DMS79 treated with DMSO at 0.1 percent for 48 hours (cell line): Measurements from ENCODE around the gene MEAF6.
"Not testable (repeated sequence)": the region's sequence is repeated elsewhere in the genome, so short reads cannot be mapped to it uniquely, and the experiment has no call there.

ENCODE experiments used
- DNase-seq: peaks from one replicate; lab custom pipeline; 2025; lab: John Stamatoyannopoulos, UW

MEAF6 gene

DNA sequence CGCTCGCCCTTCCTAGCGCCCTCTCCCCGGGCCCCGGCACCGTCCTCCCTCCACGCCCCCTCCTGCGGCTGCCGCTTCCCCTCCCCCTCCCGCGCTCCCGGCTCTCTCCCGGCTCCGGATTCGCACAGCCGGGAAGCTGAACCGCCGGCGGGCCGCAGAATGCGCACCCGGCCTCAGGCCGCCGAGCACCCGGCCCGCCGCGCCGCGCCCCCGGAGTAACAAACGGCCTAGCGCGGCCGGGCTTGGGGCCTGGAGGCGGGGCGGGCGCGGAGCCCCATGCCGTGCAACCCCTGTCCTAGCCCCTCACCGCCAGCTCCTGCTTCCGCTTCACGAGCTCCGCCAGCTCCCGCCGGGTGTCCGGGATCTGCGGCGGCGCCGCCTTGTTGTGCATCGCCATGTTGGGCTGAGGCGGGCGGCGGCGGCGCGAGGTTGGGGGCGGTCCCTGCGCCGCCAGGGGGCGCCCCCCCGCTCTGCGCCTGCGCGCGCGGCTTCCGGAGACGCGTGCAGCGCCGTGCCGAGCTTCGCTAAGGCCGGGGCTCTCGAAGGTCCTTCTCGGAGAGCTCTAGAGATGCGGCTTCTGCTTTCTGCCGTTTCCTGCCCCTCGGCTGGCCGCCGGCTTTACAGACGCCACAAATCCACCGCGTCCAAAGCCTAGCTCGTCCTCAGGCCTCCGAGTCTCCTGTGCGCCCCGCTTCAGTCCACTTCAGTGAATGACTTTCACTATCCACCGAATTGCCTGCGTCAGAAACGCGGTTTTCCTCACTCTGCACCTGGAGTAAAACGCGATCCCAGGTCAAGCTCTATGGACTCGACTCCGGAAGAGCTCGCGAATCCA is at the start of gene MEAF6:
TSS of gene MEAF6 (minus strand) at position 417 of the 835 bp plus-strand sequence. CDS start at position 397, 20 bp downstream.
- peak; percentile 93 for DNase-seq

DNA sequence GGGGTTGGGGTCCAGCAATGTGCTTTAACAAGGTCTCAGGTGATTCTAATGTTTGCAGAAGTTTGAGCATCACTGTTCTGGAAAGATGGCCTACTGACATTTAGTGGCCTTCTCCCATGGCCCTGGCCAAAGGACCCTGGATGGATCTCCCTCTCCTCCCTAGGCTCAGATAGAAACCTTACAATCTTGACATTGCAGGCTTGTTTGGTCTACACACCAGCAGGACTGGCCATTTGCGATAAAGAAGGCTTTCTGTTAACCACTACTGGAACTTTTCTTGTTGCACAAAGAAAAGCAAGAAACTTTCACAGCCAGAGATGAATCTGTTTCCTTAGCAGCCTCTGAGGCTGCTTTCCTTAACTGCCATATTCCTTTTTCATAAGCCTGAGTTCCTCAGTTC is 48.4 kb upstream of the MEAF6 start:
- no peak for DNase-seq

DNA sequence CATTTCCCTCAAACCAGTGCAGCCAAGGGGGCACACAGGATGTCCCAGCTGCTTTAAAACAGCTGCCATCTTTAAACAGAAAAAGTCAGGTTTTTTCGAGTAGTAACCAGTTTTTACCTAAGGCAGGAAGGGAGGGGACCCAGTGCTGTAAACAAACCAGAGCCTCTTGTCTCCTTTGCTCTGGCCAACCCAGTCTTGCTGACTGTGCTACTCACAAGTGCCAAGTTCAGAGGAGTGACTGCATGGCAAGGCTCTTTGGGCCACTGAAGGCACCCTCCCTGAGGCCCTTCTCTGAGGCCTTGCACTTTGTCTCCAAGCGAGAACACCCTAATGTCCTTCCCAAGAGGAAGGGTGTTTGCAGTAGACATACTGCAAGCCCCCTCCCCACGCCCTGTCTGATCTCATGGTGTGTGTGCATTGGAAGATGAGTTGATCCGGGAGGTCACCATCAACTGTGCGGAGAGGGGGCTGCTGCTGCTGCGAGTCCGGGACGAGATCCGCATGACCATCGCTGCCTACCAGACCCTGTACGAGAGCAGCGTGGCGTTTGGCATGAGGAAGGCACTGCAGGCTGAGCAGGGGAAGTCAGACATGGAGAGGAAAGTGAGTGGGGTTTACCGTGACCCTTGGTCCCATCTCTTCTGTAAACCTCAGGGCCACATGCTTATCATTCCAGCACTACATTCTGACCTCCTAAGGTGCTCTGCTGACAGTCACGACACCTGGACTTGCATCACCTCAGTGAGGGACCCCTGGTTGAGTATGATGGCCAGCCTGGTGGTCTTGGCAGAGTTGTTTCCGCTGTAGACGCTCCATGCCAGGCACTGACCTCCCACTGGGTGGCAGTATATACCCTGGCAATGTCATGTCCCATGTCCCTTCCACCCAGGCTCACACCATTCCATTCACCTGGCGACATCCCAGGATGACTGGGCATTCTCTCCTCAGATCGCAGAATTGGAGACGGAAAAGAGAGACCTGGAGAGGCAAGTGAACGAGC is 46.9 kb upstream of the MEAF6 start:
- DNase-seq, result peak; percentile 6

DNA sequence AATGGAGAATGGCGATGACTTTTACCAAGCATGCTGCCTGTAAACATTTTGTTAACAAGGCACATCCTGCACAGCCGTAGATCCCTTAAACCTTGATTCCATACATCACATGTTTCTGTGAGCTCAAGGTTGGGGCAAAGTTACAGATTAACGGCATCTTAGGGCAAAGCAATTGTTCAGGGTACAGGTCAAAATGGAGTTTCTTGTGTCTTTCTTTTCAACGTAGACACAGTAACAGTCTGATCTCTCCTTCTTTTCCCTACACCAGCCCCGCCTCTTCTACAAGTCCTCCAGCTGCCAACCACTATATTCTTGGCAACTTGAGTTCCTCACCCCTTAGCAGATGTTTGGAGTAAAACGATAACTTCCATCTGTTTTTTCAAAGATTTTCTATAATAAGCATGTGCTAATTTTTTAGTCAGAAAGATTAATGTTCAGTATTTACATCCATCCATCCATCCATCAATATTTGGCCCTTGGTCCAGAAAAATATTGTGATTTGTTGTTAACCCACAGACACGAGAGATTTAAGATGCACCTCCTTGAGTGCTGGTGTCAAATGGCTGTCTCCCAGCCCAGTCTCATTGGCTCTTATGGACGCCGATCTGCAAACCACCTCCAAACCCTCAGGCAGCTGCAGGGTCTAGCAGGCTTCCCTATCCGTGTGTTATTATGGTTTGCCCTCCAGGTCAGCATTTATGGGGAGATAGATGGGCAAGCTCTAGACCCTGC is 46.0 kb upstream of the MEAF6 start:
- no peak for DNase-seq

DNA sequence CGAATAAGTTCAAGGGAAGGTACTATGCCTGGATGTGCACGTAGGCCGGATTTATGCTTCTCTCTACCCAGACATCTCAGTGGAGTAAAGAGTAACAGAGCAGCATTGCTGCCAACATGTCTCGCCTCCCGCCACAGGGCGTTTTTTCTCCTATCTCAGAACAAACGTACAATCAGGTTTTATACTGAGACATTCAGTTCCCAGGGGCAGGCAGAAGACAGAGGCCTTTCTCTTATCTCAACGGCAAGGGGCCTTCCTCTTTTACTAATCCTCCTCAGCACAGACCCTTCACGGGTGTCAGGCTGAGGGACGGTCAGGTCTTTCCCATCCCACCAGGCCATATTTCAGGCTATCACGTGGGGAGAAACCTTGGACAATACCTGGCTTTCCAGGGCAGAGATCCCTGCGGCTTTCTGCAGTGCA is 45.4 kb upstream of the MEAF6 start:
- not testable (repeated sequence) for DNase-seq

DNA sequence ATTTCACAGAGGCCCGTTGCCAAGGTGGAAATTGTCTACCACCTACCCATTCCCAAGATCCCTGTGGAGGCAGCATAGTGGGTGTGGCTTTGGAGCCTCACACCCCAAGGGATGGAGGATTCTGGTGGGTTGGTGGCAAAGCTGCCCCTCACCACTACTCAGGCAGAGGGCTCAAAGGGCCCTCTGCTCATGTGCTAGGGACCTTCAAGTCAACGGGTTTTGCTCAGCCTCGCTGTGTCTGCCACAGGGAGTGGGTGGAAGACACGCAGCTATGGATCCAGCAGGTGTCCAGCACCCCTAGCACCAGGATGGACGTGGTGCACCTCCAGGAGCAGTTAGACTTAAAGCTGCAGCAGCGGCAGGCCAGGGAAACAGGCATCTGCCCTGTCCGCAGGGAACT is 44.5 kb upstream of the MEAF6 start:
- DNase-seq, result no peak

DNA sequence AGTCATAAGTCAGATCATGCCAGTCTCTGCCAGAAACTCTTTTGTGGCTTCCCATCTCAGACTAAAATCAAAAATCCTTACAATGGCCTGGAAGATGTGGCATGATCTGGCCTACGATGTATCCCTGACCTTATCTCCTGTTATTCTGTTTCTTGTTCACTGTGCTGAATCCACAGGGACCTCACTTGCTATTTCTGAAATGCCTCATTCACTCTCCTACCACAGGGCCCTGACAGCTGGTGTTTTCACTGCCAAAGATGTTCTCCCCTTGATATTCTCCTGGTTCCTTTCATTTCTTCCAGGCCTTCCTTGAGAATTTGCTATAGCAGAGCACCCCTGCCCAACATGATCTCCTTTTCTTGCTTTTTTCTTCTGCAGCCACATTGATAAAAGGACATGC is 43.8 kb upstream of the MEAF6 start:
- no peak for DNase-seq

DNA sequence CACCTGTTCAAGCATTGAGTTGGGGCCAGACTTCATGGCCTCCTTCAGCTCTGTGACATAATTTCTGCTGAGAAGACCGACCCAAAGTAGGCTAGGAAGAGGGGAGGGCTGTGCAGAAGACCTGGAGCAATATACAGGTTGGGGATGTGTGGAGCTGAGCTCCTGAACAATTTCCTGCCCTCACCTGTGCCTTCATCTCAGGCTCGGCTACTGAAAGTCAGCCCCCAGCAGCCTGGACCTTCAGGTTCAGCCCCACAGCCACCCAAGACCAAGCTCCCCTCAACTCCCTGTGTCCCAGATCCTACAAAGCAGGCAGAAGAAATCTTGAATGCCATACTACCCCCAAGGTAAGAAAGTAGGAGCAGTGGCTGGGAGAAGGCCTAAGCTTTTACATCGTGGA is 42.8 kb upstream of the MEAF6 start:
- DNase-seq, result no peak

DNA sequence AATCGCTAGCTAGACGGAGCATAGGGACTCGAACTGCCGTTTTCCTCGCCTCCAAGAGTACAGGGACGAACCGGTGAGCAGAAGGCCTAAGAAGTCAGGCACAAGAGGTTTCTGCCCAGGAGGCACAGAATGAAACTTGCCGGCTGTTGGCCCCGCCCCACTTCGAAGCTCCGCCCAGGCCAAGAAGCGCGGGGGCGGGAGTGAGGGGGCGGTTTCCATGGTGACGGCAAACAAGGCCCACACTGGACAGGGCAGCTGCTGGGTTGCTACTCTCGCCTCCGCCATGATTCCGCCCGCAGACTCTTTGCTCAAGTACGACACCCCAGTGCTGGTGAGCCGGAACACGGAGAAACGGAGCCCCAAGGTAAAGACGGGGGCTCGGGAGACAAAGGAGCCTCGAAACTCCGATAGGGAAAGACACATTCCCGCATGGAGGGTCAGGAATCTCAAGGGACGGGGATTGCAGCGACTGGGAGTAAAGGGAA is 42.2 kb upstream of the MEAF6 start, which contains the start of gene DNALI1:
TSS of gene DNALI1 (plus strand) at position 229 of the 485 bp plus-strand sequence. CDS start at position 284, 55 bp downstream.
- DNase-seq, result peak; percentile 54

DNA sequence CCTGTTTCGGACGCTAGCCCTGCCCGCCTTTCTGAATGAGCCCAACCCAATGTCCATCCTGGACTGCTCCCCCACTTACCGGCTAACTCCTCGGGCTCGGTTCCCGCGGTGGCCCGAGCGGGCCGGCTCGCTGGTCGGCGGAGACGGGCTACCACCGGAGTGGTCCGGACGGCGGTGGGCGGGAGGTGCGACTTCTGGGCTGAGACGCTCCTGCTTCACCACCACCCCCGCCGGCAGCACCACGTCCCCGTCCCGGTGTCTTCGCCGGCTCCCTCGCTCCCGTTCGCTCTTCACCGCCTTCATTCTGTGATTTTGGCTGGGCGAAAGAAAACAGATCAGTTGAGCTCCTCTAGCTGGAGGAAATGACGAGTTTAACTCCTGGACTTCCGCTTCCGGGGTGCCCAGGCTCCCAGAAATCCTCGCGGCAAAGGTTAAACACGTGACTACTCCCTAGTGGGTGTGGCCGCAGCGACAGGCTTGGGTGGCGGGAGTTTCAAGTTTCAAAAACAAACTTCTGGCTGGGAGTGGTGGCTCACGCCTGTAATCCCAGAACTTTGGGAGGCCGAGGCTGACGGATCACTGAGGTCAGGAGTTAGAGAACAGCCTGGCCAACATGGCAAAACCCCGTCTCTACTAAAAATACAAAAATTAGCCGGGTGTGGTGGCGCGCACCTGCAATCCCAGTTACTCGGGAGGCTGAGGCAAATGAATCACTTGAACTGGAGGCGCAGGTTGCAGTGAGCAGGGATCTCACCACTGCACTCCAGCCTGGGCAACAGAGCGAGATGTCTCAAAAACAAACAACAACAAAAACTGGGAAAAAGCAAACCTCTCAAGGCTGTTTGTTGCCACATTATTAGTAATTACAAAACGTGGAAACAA is 39.6 kb upstream of the MEAF6 start, which contains the start of gene SNIP1:
TSS of gene SNIP1 (minus strand) at position 367 of the 882 bp plus-strand sequence. CDS start at position 303, 64 bp downstream.
- DNase-seq, result peak; percentile 89

DNA sequence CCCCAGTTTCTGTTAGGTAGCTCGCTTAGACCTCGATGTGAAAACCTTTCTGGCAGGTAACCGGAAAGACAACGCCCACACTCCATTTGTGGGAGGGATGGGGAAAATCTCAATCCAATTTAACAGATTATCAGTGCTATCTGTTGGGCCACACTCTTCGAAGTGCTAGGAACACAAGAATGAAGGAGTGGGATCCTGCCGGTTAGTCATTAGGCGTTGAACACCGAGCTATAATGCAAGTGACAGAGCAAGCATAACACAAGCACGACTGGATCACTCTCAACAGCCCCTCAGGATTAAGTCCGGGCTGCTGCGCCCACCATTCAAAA is 39.0 kb upstream of the MEAF6 start:
- no peak for DNase-seq

DNA sequence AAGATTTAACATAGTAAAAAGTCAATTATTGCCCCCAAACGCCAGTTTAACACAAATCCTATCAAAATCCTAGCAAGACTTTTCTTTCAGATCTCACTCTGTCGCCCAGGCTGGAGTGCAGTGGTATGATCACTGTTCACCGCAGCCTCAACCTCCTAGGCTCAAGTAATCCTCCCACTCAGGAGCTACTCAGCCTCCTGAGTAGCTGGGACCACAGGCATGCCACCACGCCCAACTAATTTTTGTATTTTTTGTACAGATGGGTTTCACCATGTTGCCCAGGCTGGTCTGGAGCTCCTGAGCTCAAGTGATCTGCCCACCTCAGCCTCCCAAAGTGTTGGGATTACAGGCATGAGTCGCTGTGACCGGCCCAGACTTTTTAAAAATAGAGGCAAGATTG is 34.8 kb upstream of the MEAF6 start:
- DNase-seq, result no peak

DNA sequence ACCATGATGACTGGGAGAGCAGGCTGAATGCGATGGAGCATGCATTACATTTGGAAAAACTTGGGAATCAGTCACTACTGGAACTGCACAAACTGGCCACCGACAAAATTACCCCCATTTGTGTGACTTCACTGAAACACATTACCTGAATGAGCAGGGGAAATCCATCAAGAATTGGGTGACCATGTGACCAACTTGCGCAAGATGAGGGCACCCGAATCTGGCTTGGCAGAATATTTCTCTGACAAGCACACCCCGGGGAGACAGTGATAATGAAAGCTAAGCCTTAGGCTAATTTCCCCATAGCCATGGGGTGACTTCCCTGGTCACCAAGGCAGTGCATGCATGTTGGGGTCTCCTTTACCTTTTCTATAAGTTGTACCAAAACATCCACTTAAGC is 30.5 kb upstream of the MEAF6 start:
- DNase-seq, result no peak

DNA sequence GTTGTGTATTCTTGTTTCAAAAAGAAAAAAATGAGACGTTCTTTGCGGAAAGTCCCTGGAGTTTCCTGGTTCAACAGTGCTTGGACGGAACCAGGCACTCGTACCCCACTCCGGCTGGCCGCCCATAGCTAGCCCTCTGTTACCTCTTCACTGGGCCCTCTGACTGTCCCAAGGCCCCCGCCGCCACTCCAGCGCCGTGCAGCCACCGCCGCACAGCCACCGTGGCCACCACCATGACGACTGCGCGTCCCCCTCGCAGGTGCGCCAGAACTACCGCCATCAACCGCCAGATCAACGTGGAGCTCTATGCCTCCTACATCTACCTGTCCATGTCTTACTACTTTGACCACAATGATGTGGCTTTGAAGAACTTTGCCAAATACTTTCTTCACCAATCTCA is 30.0 kb upstream of the MEAF6 start:
- DNase-seq, result no peak

DNA sequence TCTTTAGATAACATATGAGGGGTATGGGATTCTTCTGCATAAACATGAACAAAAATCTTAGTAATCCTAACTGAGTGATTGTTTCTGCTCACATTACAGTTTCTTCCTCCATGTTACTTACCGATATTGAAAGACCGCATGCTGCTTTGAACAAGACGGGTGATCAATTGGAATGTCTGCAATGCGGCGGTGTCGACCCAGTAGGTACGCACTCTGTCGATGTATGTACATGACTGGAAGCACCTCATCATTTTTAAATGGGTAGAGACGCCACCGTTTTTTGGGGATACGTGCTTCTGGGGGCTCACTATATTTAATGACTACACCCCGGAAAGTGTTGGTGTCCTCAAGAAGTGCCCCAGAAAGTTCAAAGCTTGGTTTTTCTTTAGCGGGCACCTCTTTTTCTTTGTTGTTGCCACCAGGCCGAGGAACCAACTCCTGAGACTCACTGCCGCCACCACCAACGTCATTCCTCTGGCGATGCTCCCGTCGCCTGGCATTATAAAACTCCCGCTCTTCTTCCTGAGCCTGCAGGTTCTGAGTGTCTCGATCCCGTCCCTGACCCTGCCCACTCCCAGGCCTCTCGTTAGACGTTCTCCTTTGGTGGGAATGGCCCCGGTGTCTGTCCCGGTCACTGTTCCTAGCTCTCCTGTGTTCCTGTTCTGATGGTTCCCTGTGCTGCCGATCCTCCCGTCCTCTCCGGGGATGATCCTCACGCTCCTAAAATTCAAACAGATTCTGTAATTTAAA is 25.6 kb upstream of the MEAF6 start:
- DNase-seq, result no peak

DNA sequence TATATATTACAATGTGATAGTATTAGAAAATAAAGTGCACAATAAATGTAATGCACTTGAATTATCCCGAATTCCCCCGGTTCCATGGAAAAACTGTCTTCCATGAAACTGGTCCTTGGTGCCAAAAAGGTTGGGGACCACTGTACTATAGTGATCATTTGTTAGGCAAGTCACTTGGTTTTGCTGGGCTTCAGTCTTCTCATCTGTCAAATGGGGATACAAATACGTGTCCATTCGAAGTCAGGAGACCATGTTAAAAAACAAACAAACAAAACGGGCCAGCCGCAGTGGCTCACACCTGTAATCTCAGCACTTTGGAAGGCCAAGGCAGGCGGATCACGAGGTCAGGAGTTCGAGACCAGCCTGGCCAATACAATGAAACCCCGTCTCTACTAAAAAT is 24.6 kb upstream of the MEAF6 start:
- not testable (repeated sequence) for DNase-seq

DNA sequence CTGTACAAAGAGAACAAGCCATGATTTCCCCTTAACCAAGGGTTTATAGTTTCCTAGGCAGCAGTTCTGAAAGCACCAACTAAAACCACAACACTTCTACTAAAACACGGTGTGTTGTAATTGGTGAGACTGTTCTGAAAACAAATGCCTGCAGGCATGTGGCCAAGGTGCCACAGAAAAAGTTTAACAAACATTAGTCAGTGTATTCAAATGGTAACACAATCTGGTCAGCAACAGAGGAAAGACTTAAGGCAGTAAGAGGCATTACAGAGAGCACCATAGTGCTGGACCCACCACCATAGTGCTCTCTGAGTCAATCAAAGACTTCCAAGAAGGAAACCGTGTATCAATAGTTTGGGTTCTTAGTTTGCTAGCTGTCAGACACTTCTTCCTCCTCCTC is 22.8 kb upstream of the MEAF6 start:
- no peak for DNase-seq

DNA sequence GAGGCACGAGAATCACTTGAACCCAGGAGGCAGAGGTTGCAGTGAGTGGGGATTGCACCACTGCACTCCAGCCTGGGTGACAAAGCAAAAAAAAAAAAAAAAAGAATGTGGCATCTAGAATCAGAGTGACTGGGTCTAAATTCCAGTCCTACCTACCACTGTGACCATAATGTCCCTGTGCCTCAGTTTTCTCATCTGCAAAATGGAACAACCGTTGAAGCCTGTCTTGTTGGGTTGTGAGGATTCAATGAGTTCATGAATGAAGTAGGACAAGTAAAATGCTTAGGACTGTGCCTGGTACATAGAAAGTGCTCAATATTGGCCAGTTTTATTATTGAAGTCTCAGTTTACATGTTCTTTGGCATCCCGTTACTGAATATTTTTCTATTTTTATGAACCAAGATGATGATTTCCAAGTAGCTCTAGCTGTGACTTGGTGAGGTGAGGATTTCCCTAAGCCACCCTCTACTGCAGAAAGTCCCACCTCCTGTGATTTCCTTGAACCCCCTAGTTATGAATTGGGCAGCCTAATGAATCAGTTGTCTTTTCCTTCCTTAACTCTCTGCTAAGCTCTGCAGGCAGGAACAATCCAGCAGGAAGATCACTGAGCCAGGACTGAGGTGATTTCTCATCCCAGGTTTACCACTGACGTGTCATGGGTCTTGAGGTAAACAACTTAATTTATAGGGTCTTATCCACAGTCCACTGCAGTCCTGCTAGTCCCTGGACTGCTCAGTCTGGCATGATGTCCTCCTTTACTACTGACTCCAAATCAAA is 18.9 kb upstream of the MEAF6 start:
- DNase-seq, result no peak
